RPMI8226 (cell line): ENCODE results near the gene POC1A.
"Not testable (repeated sequence)": the region's sequence is repeated elsewhere in the genome, so short reads cannot be mapped to it uniquely, and the experiment has no call there.

Experiments used
- DNase-seq: peaks from one replicate; pipeline ENCODE4 v3.0.0-alpha.2; 2015

The POC1A gene

DNA sequence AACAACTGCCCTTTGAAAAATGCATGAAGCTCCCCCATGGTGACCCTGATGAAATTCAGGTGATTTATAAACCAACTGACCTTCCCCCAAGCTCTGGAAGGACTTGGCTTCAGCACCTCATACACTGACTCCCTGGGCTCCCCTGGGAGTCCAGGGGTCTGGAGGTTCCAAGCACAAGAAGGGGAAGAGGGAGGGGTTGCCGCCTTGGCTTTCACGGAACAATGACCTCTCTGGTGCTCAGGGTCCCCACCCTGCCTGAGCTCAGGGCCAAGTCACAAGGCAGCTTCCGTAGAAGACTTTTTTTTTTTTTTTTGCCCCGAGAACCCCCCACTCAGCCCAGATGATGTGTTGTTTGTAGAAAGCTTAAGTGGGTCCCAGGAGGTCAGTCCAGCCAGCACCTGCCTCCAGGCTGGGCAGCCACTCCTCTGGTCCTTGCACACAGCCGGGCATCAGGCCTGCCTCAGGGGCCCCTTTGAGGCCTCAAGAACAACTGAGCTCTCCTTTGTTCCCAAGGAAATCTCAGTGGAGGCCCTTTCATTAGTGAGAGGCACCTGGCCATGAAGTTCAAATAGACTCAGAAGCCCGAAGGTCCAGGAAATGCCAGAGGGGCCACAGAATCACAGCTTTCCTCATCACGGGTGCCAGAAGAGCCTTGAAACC is 29.7 kb upstream of the POC1A start:
- DNase-seq: no peak

- DNase-seq: no peak
Measured at GRCh38 chr3:52182691-52183090, 28.5 kb upstream of the POC1A start.

DNA sequence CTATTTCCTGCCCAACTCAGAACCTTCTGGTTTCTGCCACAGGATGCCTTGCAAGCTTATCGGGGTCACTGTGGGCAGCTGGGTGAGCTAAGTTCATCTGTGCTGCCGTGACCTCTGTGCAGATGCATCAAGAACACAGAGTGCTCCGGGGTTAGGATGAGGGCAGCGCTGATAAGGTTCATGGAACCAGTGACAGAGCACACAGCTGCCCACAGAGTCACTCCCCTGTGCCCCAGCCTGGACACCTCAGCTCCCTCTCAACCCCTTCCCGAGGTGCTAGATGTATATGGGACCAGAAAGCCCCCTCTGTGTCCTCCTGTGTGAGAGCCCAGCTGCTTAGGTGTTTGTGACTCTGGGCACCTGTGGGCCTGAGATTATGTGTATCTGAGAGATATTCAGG is 28.0 kb upstream of the POC1A start:
- DNase-seq: no peak

DNA sequence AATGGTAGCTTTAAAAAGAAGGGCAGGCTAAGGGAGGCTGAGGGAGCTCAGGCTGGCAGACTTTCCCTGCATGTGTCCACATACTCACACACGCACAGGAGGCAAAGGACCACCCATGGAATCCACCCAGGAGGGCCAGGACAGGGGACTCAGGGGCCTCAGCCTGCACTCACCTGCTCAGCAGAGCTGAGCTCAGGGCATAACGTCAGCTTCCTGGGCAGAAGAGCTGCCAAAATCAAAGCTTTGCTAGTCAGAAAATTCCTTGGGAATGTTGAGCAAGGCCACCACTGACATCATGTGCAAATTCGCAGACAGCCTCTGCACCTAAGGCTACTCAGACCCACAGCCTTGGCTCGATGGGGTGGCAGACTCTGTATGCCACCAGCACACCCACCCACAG is 27.3 kb upstream of the POC1A start:
- DNase-seq: no peak

DNA sequence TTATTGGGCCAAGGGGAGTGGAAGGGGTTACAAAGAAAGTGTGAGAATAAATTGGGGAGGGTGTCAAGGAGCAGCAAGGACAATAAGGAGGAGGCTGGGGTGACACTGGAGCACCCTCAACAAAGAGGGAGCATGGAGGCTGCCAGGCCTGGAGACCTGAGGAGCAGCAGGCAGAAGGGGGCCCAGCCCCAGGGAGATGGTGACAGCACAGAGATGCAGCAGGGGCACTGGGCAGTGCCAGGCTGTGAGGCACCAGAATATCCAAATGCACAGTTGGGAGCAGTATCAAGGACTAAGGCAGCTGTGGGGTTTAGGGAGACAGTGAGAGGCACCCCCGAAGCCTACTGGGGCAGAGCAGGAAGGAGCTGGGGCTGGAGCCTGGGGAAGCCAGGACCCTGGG is 24.3 kb upstream of the POC1A start:
- DNase-seq: no peak

GRCh38 chr3:52178126-52178525 is 23.9 kb upstream of the POC1A start:
- DNase-seq: not testable (repeated sequence)

GRCh38 chr3:52177701-52178042 is 23.4 kb upstream of the POC1A start:
- DNase-seq: no peak

DNA sequence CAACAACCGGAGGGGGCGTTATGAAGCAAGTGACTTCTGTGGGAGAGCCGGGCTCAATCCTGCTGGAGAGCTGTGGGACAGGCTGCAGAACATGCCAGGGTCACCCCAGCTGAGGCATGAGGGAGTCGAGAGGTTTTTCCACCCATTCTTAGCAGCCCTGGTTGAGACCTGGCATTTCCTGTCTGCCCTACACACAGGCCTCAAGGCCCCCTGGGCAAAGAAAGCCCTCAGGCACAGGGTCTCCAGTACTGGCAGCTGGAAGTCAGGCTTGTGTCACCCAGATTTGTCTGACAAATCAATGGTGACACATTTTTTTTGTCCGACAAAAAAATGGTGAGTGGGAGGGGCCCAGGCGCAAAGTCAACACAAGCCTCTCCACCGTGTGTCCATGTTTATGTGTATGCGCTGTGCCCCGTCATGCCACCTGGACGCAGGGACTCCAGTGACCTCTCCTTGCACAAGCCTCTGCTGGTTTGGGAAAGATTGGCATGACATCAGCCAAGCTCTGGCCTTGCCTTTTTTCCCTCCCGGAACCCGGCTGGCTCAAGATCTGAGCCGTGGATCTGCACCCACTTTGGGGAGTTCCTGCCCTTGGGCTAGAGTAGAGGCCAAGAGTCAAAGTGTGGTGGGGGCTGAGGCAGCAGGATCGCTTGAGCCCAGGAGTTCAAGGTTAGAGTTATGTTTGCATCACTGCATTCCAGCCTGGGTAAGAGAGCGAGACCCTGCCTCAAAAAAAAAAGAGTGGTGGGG is 22.9 kb upstream of the POC1A start:
- no peak for DNase-seq

DNA sequence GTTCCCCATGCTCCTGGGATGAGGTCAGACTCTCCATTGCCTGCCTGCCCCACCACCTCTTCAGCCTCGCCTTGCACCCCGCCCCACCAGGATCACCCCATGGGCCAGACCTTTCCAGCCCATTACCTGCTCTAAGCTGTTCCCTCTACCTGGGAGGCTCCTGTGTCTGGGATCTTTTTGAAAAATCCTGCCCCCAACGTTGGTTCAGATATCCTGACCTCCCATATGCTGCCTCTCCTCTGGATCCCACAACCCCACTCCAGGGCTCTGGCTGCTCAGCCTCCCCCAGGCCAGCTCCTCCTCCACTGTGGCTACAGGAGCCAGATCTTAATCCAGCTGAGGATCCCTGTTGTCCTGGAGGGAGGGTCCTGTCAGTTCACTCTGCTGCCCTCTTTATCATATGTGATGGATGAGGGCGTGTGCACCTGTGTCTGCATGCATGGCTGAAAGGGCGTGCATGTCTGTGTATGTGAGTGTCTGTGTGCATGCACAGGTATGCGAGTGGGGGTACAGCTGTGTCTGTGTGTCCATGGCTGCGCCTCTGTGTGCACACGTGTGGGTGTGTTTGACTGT is 22.0 kb upstream of the POC1A start:
- no peak for DNase-seq

DNA sequence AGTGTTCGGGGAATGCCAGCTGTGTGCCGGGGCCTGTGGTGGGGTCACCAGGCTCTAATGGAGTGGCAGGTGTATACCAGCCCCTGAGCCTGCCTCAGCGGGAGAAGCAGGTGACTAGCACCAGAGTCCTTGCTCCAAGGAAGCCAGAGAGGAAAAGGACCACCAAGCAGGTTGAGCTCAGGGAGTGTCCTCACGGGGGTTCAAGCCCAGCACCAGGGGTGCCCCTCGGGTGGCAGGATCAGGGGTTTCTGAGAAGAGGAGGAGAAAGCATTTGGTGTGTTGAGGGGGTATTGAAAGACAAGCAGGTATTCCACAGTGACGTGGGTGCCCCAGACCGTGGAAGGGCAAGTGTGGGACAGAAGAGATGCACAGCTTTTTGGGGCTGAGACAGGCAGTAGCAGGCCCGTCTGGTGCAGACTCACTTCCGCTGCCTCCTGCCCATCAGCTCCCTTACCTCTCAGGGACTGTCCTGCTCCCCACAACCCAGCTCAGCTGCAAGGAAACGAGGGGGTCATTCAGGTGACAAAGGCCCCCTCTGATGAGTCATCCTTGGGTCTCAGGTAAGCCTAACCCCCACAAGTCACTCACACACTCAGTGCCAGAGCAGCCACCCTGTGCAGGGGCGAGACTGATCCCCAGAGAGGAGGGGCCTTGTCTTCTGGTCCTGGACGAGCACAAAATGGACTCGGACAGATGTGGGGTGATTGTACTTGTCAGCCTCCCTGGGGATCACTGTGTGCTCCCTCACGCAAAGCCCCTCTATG is 21.4 kb upstream of the POC1A start:
- DNase-seq: no peak

DNA sequence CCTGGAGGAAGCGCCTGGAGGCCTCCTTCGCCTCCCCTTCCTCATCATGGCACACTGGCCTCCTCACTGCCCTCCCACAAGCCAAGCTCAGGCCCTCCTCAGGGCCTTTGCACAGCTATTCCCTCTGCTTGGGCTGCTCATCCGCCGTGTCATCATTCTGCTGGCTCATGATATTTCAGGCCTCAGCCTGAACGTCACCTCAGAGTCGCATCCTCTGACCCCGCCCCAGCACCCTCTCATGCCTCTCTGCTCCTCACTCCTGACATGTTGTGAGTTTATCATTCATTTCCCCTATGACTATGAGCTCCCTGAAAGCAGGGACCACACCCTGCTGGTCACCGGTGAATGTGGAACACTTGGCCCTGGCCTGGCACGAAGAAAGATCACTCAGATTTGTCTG is 20.7 kb upstream of the POC1A start:
- no peak for DNase-seq

- DNase-seq: no peak
Measured at GRCh38 chr3:52173101-52173500, 18.9 kb upstream of the POC1A start.

DNA sequence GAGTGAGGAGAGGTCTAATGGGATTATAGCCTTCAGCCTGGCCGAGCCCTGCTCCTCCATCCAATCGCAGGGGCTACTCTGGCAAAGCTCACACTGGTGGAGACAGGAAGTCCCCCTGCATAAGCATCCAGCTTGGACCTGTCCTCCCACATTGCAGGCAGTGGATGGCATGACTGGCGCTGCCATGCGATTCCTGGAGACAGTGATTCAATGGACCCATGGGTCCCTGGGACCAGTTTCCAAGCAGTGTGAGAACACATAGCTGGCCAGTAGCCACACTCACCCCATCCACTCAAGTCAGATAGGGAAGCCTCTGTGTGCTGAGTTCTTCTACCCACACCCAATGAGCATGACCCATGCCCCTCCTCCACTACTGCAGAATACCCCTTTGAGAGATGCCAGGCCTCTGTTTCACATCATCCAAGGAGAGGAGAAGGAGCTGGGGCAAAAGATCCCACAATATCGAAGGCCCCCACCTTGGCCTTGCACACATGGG is 18.1 kb upstream of the POC1A start:
- no peak for DNase-seq

DNA sequence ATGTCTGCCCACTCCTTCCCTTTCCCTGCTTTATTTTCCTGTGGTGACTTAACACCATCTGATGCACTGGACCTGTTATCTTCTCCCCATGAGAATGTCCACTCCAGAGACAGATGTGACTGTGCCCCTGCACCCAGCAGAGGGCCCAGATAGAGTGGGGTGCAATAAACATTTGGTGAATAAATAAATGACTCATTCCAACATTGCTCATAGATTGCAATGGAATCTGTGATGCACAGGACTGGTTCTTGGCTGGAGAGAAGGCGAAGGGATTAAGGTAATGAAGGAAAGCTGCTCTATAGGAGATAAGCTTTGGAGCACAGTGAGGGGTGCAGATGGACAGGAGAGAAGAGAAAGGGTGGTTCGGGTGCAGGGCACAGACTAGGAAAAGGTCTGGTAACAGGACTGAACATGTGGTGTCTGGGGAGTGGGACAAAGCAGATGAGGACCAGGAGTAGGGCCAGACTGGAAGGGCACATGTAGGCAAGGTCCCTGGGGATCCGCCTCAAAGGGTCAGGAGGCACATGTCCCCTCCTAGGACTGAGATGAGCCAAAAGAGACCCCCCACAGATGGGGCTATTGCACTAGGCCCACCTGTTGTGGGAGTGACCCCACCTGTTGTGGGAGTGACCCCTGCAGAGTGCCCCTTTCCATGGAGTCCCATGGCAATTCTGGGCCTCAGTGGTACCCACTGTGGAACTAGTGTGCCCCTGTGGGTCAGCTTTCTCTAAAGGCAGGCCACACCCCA is 17.5 kb upstream of the POC1A start:
- no peak for DNase-seq

GRCh38 chr3:52170217-52170616 is 16.0 kb upstream of the POC1A start:
- DNase-seq: not testable (repeated sequence)

GRCh38 chr3:52167240-52167639 is 13.0 kb upstream of the POC1A start:
- no peak for DNase-seq

DNA sequence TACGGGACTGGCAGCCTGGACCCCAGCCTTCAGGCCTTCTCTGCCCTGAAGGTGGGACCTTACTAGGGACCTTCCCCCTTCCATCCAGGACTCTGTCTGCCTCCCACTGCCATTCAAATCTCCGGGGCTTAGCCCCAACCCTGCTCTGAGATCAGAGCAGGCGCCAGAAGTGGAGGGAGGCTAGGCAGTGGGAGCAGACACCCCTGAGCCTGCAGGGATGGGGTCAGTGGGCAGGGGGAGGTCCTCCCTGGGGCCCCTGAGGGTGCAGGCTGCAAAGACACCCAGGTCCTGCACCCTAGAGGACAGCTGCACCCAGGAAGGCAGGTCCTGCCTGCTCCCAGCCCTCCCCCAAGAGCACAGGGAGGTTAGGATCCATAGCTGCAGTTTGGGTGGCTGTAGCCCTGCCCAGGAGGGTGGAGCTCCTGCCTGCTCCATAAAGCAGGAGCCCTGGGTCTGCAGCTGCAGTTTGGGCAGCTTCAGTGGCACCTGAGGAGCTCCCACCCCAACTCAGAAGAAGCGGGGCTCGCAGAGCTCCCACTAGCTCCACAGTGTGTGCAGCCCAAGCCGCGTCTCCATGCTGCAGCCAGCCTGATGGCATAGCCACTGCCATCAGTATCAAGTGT is 8.1 kb upstream of the POC1A start:
- no peak for DNase-seq

DNA sequence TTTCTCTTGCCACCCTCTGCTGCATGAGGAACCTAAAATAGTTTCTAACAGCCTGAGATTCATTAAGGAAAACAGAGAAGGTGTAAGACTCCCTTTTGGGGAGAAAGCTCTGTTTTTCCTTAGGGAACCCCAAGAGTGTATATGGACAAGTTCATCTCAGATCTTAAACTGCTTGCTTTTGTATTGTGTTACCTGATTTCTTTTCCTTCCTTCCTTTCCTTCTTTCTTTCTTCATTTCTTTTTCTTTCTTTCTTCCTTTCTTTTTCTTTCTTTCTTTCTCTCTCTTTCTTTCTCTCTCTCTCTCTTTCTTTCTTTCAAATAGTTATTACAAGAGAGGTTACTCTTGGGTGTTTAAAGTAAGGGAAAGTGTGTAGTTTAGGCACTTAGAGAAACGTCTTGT is 5.3 kb upstream of the POC1A start:
- no peak for DNase-seq

DNA sequence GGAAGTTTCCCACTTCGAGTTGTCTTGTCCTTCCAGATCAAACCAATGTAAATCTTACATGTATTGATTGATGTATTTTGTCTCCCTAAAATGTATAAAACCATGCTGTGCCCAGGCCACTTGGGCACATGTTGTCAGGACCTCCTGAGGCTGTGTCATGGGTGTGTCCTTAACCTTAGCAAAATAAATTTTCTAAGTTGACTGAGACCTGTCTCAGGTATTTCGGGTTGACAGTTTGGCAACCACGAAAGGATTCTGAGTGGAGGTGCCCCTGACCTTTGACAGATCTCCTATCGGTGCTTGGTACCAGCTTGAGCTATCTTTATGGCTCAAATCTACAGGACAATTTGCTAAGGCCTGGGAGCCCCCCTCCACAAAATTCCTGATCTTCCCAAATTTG is 1.7 kb upstream of the POC1A start:
- DNase-seq: no peak

DNA sequence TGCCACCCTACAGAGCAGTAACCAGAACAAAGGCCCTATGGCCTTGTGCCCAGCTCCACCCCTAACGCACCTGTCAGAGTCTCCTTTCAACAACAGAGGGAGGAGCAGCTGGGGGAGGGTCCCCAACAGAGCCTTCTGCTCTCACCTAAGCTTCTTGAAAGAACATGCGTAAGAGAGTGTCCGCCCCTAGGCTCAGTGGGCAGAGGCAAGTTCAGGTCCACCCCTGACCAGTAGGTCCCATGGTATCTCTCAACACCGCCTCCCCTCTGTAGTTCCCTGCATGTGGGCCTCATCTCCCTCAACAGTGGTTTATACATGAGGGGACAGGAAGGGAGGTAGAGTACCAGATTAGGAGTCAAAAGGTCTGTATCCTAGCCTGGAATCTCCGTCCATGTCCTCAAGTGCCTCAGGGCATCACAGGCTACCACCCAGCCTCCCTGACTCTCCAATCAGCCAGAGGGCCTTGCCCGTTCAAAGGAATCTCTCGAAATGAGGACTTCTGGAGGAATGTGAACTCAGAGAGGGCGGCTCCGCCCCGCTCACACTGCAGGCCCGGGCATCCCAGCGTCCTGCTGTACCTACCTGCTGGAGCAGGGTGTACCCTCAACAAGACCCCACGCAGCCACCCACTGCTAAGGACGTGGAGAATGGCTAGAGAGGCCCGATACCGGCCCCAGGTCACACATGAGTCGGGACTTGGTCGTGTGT is 680 bp downstream of the POC1A start:
- peak; percentile 78 for DNase-seq

DNA sequence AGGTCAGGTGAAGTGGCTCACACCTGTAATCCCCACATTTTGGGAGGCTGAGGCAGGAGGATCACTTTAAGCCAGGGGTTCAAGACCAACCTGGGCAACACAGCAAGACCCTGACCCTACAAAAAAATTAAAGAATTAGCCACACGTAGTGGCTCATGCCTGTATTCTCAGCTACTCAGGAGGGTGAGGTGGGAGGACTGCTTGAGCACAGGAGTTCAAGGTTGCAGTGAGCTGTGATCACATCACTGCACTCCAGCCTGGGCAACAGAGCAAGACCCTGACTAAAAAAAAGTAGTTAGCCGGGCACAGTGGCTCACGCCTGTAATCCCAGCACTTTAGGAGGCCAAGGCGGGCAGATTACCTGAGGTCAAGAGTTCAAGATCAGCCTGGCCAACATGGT is 2.2 kb downstream of the POC1A start:
- not testable (repeated sequence) for DNase-seq

GRCh38 chr3:52150860-52151259 is 3.4 kb downstream of the POC1A start:
- no peak for DNase-seq
